Heart left ventricle (tissue), 16 donors: ENCODE measurements around the gene TNIK. TPM values are rescaled to one million over a fixed set of nuclear protein-coding genes. Genes with fewer than 3 reads are reported as not detected.

Source experiments
- ATAC-seq, 4 donors: fragments of 200-7000 bp; cut with Tn5 transposase; one replicate each; pipeline ENCODE4 v1.9.1; 2020 to 2022; ENCODE audit warnings: moderate library complexity in 4 of 4, mild to moderate bottlenecking in 3 of 4, moderate number of reproducible peaks in 1 of 4
- DNase-seq, 5 donors: peaks; one replicate each; pipeline ENCODE4 v3.0.0-alpha.2; 2020
- H3K27ac ChIP-seq, 12 donors: fragments of 200-600 bp; sonication (generic) in 4 of 12; one replicate each; pipeline versions ENCODE4 v1.5.0 to v1.8.0; 2016 to 2022; ENCODE audit warnings: mild to moderate bottlenecking in 2 of 12
- H3K27me3 ChIP-seq, 9 donors: fragments of 200-600 bp; sonication (generic) in 2 of 9; one replicate each; pipeline versions ENCODE4 v1.5.1 to v1.8.0; 2016 to 2022; ENCODE audit warnings: mild to moderate bottlenecking in 3 of 9
- H3K36me3 ChIP-seq, 9 donors: fragments of 200-600 bp; sonication (generic) in 2 of 9; one replicate each; pipeline versions ENCODE4 v1.5.0 to v1.8.0; 2018 to 2022; ENCODE audit warnings: mild to moderate bottlenecking in 2 of 9
- H3K4me1 ChIP-seq, 12 donors: fragments of 200-600 bp; sonication (generic) in 4 of 12; one replicate each; pipeline versions ENCODE4 v1.5.0 to v1.8.0; 2016 to 2022; ENCODE audit warnings: mild to moderate bottlenecking in 3 of 12
- H3K4me3 ChIP-seq, 12 donors: fragments of 200-600 bp; sonication (generic) in 4 of 12; one replicate each; pipeline versions ENCODE4 v1.5.0 to v1.8.0; 2017 to 2022; ENCODE audit warnings: mild to moderate bottlenecking in 9 of 12, moderate library complexity in 4 of 12
- H3K9me3 ChIP-seq, 12 donors: fragments of 200-600 bp; sonication (generic) in 4 of 12; one replicate each; pipeline versions ENCODE4 v1.5.0 to v1.8.0; 2016 to 2022; ENCODE audit warnings: mild to moderate bottlenecking in 1 of 12
- CTCF ChIP-seq, 12 donors: fragments of 200-600 bp; sonication (generic) in 4 of 12; IDR thresholded peaks; one replicate each; pipeline versions ENCODE4 v1.5.0 to v1.8.0; 2018 to 2022; ENCODE audit warnings: antibody characterized with exemption in 12 of 12, mild to moderate bottlenecking in 5 of 12
- POLR2A ChIP-seq, 2 donors: fragments of 450-650 bp; IDR thresholded peaks; one replicate each; pipeline ENCODE4 v1.6.1; 2017; ENCODE audit warnings: antibody characterized with exemption in 2 of 2, mild to moderate bottlenecking in 2 of 2, moderate library complexity in 2 of 2
- WGBS, 4 donors: extraction: QIAGEN DNeasy Blood & Tissue Kit in 2 of 4; methylation state at CpG; one replicate each; pipeline versions ENCODE4 v1.1.5 to v1.1.7; 2013 to 2018; 5-methylcytosine and 5-hydroxymethylcytosine counted together
- intact Hi-C, 10 donors: fragments of 100-400 bp; cut with DNase I; formaldehyde crosslinking; loops; one replicate each; pipeline versions ENCODE4 v1.11.1 to v1.14.2; 2022
- polyA plus RNA-seq, 2 donors: library from polyadenylated mRNA; stranded (reverse); fragments of 200-250 nt; gene quantifications; one replicate each; pipeline ENCODE4 v1.2.3, GENCODE V29; 2013
- total RNA-seq, 9 donors: library from RNA; depleted of rRNA in 2 of 9; stranded (reverse); fragments of >200 nt in 2 of 9; fragmentation: NEBNext Ultra II Directional in 3 of 9; extraction: Animal tissue kit (Norgen Biotek cat#: 25700) in 3 of 9; gene quantifications; one replicate each; pipeline versions ENCODE4 v1.1.0 to v1.2.4, GENCODE V29; 2016 to 2023
- donor health status: ischemic (EF 13 %, LVEDD 7.1; RV severe dilation, severe dysfunction).
- donor health status: healthy with polysubstance abuse.
- donor health status: DM: no; HTN: yes; CAD: no.
- donor health status: DM: no; HTN: no; CAD: no.
- donor health status: ischemic (EF 25% LVEDD 6.9; RV normal size, moderate dysfunction).
- donor health status: ischemic (EF 25% LVEDD 5.7; RV mildly dilated, moderate dysfunction).
- donor health status: healthy.
- donor health status: DM: yes; HTN: yes; CAD: no.
- donor health status: ischemic (EF 35%, LVEDD 5.7; RV mildly dilated, moderate dysfunction).
- donor health status: nonischemic (EF 11% LVEDD 7.7; RV severe dilation, severe dysfunction).
- donor health status: DM: yes; HTN: yes; CAD: no.
- donor health status: PGD.
- donor health status: ischemic (EF 29% LVEDD 5.4; RV normal size, mild dysfunction).
- donor health status: nonischemic (EF 23%, LVEDD 6.1; RV moderate dilation, normal function).

Gene TNIK
- total and polyA plus RNA-seq, 11 donors: 12.3 to 51.6 (median 32.4) TPM

DNA sequence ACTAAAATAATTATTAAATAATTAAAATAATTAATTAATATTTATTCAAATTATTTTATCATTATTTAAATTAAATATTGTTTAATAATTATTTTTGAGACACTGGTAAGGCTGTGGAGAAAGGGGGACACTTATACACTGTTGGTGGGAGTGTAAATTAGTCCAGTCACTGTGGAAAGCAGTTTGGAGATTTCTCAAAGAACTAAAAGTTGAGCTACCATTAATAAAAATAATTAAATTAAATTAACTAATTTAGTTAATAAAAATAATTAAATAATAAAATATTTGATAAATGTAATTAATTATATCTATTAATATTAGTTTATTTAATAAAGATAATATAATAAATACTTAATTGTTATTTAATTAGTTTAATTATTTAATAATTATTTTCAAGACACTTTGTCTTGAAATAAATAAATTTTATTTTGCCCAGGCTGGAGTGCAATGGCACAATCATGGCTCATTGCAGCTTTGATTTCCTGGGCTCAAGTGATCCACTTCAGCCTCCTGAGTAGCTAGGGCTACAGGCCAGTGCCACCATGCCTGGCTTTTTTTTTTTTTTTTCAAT is 16.4 kb upstream of the TNIK start:
- ATAC-seq (no peak), DNase-seq (no peak)
- intact Hi-C loops: no loop called here
- Histone ChIP-seq H3K36me3 (no peaks in the 10 kb centered on the region), H3K4me1 (peaks cover 0 to 6% (median 0%) of the 10 kb centered on the region in 12 donors), H3K4me3 (no peak overlapping the region), H3K9me3 (no peaks in the 10 kb centered on the region), H3K27ac (no peak overlapping the region), H3K27me3 (no peaks in the 10 kb centered on the region)
- no peak for TF ChIP-seq POLR2A (IDR thresholded peaks at IDR 0.05)
- no peak for TF ChIP-seq CTCF (IDR thresholded peaks at IDR 0.05)

DNA sequence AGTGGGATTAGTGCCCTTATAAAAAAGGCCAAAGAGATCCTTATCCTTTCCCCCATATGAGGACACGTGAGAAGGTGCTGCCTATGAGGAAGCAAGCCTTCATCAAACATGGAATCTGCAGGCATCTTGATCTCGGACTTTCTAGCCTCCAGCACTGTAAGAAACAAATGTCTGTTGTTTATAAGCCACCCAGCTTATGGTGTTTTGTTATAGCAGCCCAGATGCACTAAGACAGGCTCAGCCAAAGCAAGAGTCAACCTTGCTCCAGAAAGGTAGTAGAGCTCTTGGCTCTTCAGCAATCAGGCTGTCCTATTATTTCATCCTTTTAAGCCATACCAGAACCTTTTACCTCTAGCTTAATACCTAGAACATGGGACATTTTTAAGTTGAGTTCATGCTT is 12.3 kb upstream of the TNIK start:
- H3K4me3 ChIP-seq: no peak overlapping the region
- no peaks in the 10 kb centered on the region for H3K36me3 ChIP-seq
- ATAC-seq (no peak), DNase-seq (no peak)
- H3K27me3 ChIP-seq: no peaks in the 10 kb centered on the region
- 74 to 84% (median 83%) methylated on average over 2 of the region's 2 CpGs for WGBS, 4 donors
- TF ChIP-seq CTCF (IDR thresholded peaks at IDR 0.05) (no peak), POLR2A (IDR thresholded peaks at IDR 0.05) (no peak)
- no peaks in the 10 kb centered on the region for H3K4me1 ChIP-seq
- intact Hi-C loops: no loop called here
- H3K9me3 ChIP-seq: no peaks in the 10 kb centered on the region
- H3K27ac ChIP-seq: no peak overlapping the region

DNA sequence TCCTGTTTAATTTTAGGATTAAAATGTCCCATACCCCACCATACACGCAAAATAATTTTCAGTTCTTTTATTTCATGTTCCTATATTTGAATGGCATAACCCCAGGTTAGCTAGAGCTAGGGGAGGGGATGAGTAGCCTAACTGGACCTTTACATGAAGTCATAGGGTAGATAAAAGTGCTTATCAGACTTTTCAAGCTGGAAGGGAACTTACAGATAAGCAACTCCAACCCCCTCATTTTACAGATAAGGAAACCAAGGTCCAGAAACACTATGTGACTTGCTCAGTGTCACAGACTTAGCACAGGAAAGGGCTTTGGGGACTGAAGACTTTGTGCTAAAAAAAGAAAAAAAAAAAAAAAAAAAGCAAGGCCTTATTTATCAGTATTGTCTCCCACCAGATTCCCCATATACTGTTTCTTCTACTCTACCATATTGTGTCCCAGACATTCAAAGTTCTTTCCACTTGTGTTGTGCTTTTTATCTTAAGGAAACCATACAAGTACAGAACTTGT is 10.6 kb upstream of the TNIK start:
- DNase-seq: no peak
- no peak overlapping the region for H3K4me3 ChIP-seq
- no peak for ATAC-seq
- peaks cover 0 to 3% (median 0%) of the 10 kb centered on the region in 12 donors for H3K4me1 ChIP-seq
- no peaks in the 10 kb centered on the region for H3K9me3 ChIP-seq
- H3K27me3 ChIP-seq: no peaks in the 10 kb centered on the region
- no peak overlapping the region for H3K27ac ChIP-seq
- no peaks in the 10 kb centered on the region for H3K36me3 ChIP-seq
- 80 to 96% (median 87%) methylated on average over 1 of the region's 1 CpG for WGBS, 4 donors
- intact Hi-C loops: no loop called here
- TF ChIP-seq POLR2A (IDR thresholded peaks at IDR 0.05) (no peak), CTCF (IDR thresholded peaks at IDR 0.05) (no peak)

DNA sequence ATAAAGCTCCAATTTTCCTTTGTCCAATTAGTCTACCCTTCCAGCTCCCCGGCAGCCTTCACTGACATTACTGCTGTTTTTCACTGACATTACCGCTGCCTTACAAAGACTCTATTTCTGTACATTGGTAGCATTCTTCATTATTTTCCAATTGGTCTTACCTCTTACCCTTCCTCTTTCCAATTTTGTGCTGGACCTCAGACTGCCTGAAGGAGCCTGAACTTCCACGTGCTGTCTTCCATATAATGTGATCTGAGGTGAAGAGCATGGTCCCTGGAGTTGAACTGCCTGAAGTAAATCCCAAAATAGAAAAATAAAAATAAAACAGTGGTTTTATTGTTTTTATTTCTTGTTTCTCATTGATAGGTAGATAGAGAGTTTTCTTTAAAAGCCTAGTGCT is 9.2 kb upstream of the TNIK start:
- no peak overlapping the region for H3K4me3 ChIP-seq
- H3K36me3 ChIP-seq: no peaks in the 10 kb centered on the region
- no peaks in the 10 kb centered on the region for H3K9me3 ChIP-seq
- H3K27me3 ChIP-seq: no peaks in the 10 kb centered on the region
- intact Hi-C loops: loop anchor here in 5 of 10 donors (10.0 kb wide), 4 partner anchors 85 to 415 kb away; no protein-coding TSS in a partner anchor
- ATAC-seq: no peak
- H3K27ac ChIP-seq: no peak overlapping the region
- peaks cover 0 to 3% (median 0%) of the 10 kb centered on the region in 12 donors for H3K4me1 ChIP-seq
- no peak for TF ChIP-seq CTCF (IDR thresholded peaks at IDR 0.05)
- TF ChIP-seq POLR2A (IDR thresholded peaks at IDR 0.05): no peak
- DNase-seq: no peak
- WGBS, 4 donors: 75 to 86% (median 84%) methylated on average over 3 of the region's 3 CpGs
